ENCODE measurements around the gene NFILZ. TPM values are rescaled to one million over a fixed set of nuclear protein-coding genes. Genes with fewer than 3 reads are reported as not detected.
"Not testable (repeated sequence)": the region's sequence is repeated elsewhere in the genome, so short reads cannot be mapped to it uniquely, and the experiment has no call there.

Gene NFILZ
- polyA plus RNA-seq, 1 experiment, result not detected

DNA sequence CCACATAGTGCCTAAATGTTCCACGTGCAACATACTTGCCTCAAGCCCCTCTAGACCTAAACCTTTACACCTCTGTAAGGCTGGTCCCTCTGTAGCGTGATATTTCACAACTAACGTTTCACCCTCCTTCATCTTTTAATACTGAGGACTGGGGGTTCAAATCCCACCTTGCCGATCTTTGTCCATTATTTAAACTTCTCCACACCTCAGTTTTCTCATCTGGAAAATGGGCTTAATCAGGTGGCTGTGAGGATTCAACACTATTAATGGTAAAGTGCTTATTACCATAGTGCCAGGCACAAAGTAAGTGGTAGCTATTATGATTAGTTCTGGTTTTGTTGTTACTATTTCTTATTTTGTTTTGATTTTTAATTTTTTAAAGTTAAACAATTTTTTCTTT lies 12.4 kb upstream of the NFILZ start:
- Histone ChIP-seq H3K9me3 (ENCODE audit: control insufficient read depth, insufficient read depth, low read length) (no peaks in the 10 kb centered on the region), H3K27ac (ENCODE audit: low read depth, low read length) (no peak overlapping the region), H3K4me3 (ENCODE audit: low read depth, low read length) (no peak overlapping the region), H3K27me3 (ENCODE audit: control insufficient read depth, insufficient read depth, low read length) (no peaks in the 10 kb centered on the region)
- CTCF ChIA-PET, result interaction anchor here (0.7 to 2.9 kb wide), 2 partner anchors 24 to 1104 kb away, joined by 4 to 23 read pairs; no protein-coding TSS in a partner anchor
- POLR2A ChIA-PET, result interaction anchor here (1.0 kb wide), 1 partner anchor 19 kb away, joined by 4 read pairs; no protein-coding TSS in a partner anchor
- TF ChIP-seq, protein P1, sequence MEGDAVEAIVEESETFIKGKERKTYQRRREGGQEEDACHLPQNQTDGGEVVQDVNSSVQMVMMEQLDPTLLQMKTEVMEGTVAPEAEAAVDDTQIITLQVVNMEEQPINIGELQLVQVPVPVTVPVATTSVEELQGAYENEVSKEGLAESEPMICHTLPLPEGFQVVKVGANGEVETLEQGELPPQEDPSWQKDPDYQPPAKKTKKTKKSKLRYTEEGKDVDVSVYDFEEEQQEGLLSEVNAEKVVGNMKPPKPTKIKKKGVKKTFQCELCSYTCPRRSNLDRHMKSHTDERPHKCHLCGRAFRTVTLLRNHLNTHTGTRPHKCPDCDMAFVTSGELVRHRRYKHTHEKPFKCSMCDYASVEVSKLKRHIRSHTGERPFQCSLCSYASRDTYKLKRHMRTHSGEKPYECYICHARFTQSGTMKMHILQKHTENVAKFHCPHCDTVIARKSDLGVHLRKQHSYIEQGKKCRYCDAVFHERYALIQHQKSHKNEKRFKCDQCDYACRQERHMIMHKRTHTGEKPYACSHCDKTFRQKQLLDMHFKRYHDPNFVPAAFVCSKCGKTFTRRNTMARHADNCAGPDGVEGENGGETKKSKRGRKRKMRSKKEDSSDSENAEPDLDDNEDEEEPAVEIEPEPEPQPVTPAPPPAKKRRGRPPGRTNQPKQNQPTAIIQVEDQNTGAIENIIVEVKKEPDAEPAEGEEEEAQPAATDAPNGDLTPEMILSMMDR (IDR thresholded peaks at IDR 0.05; ENCODE audit: low read depth, low read length), result no peak
- DNase-seq (ENCODE audit: low read depth, low spot score), result no peak

DNA sequence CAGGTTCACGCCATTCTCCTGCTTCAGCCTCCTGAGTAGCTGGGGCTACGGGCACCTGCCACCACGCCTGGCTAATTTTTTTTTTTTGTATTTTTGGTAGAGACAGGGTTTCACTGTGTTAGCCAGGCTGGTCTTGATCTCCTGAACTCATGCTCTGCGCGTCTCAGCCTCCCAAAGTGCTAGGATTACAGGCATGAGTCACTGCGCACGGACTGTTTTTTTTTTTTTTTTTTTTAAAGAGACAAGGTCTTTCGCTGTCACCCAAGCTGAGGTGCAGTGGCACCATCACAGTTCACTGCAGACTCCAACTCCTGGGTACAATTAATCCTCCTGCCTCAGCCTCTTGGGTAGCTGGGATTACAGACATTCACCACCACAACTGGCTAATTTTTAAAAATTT lies 11.7 kb upstream of the NFILZ start:
- Histone ChIP-seq H3K4me3 (ENCODE audit: low read depth, low read length) (no peak overlapping the region), H3K9me3 (ENCODE audit: control insufficient read depth, insufficient read depth, low read length) (no peaks in the 10 kb centered on the region), H3K27me3 (ENCODE audit: control insufficient read depth, insufficient read depth, low read length) (no peaks in the 10 kb centered on the region), H3K27ac (ENCODE audit: low read depth, low read length) (no peak overlapping the region)
- no peak for DNase-seq (ENCODE audit: low read depth, low spot score)
- TF ChIP-seq, protein P1 (IDR thresholded peaks at IDR 0.05; ENCODE audit: low read depth, low read length), result no peak
- ChIA-PET CTCF (no interaction called here), POLR2A (interaction anchor here (1.0 kb wide), 1 partner anchor 18 kb away, joined by 4 read pairs; no protein-coding TSS in a partner anchor)

DNA sequence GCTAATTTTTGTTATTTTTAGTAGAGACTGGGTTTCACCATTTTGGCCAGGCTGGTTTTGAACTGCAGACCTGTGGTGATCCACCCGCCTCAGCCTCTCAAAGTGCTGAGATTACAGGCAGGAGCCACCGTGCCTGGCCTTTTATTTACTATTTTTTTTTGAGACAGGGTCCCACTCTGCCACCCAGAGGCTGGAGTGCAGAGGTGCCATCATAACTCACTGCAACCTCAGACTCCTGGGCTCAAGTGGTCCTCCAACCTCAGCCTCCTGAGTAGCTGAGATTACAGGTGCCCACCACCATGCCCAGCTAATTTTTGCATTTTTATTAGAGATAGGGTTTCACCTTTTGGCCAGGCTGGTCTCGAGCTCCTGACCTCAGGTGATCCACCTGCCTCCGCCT lies 7.5 kb upstream of the NFILZ start:
- POLR2A ChIA-PET; DNase-seq (ENCODE audit: low read depth, low spot score); H3K4me3 ChIP-seq (ENCODE audit: low read depth, low read length); H3K27ac ChIP-seq (ENCODE audit: low read depth, low read length); H3K27me3 ChIP-seq (ENCODE audit: control insufficient read depth, insufficient read depth, low read length); H3K9me3 ChIP-seq (ENCODE audit: control insufficient read depth, insufficient read depth, low read length): not testable (repeated sequence)
- CTCF ChIA-PET, result interaction anchor here (0.6 to 1.5 kb wide), 2 partner anchors 19 kb away, joined by 4 read pairs; no protein-coding TSS in a partner anchor

DNA sequence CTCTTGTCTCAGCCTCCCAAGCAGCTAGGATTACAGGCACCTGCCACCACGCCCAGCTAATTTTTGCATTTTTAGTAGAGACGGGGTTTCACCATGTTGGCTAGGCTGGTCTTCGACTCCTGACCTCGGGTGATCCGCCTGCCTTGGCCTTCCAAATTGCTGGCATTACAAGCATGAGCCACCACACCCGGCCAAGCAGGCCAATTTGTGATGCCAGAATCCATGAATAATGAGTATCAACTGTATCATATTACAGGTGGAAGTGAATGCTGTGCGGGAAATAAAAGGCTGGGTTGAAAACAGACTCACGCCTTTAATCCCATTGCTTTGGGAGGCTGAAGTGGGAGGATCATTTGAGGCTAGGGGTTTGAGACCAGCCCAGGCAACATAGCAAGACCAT lies 3.6 kb upstream of the NFILZ start:
- Histone ChIP-seq H3K4me3 (ENCODE audit: low read depth, low read length) (no peak overlapping the region), H3K9me3 (ENCODE audit: control insufficient read depth, insufficient read depth, low read length) (no peaks in the 10 kb centered on the region), H3K27ac (ENCODE audit: low read depth, low read length) (no peak overlapping the region), H3K27me3 (ENCODE audit: control insufficient read depth, insufficient read depth, low read length) (peaks cover 3% of the 10 kb centered on the region)
- POLR2A ChIA-PET, result no interaction called here
- CTCF ChIA-PET, result no interaction called here
- DNase-seq (ENCODE audit: low read depth, low spot score), result no peak
- TF ChIP-seq, protein P1 (IDR thresholded peaks at IDR 0.05; ENCODE audit: low read depth, low read length), result no peak

DNA sequence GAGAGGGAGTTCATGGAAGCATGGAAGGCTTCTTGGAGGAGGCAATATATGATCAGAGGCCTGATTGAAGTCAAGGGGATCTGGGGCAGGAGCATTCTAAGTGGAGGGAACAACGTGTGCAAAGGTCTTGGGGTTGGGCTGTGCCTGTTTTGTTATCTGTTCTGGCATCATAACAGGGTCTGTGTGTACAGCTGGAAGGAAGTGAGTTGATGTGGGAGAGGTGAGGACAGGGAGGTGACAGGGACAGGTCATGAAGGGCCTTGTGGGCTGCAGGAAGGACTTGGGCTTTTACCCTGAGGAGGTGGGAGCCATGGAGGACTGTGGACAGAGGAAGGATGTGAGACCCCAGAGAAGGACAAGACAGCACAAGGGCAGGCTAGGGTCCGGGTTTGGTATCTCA lies 1.2 kb upstream of the NFILZ start:
- no peak for DNase-seq (ENCODE audit: low read depth, low spot score)
- POLR2A ChIA-PET, result no interaction called here
- TF ChIP-seq, protein P1 (IDR thresholded peaks at IDR 0.05; ENCODE audit: low read depth, low read length), result no peak
- Histone ChIP-seq H3K27ac (ENCODE audit: low read depth, low read length) (no peak overlapping the region), H3K4me3 (ENCODE audit: low read depth, low read length) (no peak overlapping the region), H3K9me3 (ENCODE audit: control insufficient read depth, insufficient read depth, low read length) (no peaks in the 10 kb centered on the region), H3K27me3 (ENCODE audit: control insufficient read depth, insufficient read depth, low read length) (peaks cover 3% of the 10 kb centered on the region)
- CTCF ChIA-PET, result no interaction called here

Measured in AG04450 (cell line).